ENCODE data around the gene CHD2. TPM values are rescaled to one million over a fixed set of nuclear protein-coding genes. Genes with fewer than 3 reads are reported as not detected.

The CHD2 gene
- total RNA-seq, 1 donor from 2014 or later, result 105 TPM

GRCh38 chr15:92907896-92908712 is 8.0 kb downstream of the CHD2 start:
- Histone ChIP-seq H4K20me1 (ENCODE audit: insufficient read depth, low read length) (peaks cover 50% of the 10 kb centered on the region), H3K27ac (ENCODE audit: low read depth, low read length) (peak overlapping the region; percentile 99), H3K27me3 (ENCODE audit: insufficient read depth, low read length) (no peaks in the 10 kb centered on the region), H3K9ac (ENCODE audit: low read length) (peak overlapping the region; percentile 94), H3K79me2 (ENCODE audit: insufficient read depth, low read length) (peaks cover 98% of the 10 kb centered on the region), H3K36me3 (ENCODE audit: insufficient read depth, low read length) (peaks cover 11% of the 10 kb centered on the region), H3K9me3 (ENCODE audit: insufficient read depth, low read depth, low read length) (no peaks in the 10 kb centered on the region), H3K4me2 (ENCODE audit: low read length) (peak overlapping the region; percentile 91), H3K4me3 (ENCODE audit: insufficient read depth, low read depth, low read length) (peak overlapping the region; percentile 45), H3K4me1 (ENCODE audit: insufficient read depth, low read length) (peaks cover 59% of the 10 kb centered on the region), H2AFZ (ENCODE audit: low read depth, low read length) (no peak overlapping the region)
- TF ChIP-seq CTCF (IDR thresholded peaks at IDR 0.05; ENCODE audit: insufficient read depth, low read depth, low read length) (no peak), EZH2 (IDR thresholded peaks at IDR 0.05; ENCODE audit: insufficient read depth, low read length) (no peak)
- Mint-ChIP-seq H3K4me3 (ENCODE audit: unreplicated experiment) (peak overlapping the region; percentile 69), H3K27ac (ENCODE audit: unreplicated experiment) (peak overlapping the region; percentile 100), H3K27me3 (ENCODE audit: low read depth, unreplicated experiment) (no peaks in the 10 kb centered on the region), H3K36me3 (ENCODE audit: low read depth, unreplicated experiment) (peaks cover 11% of the 10 kb centered on the region), H3K9me3 (ENCODE audit: unreplicated experiment) (no peaks in the 10 kb centered on the region), H3K4me1 (ENCODE audit: low read depth, unreplicated experiment) (peaks cover 69% of the 10 kb centered on the region)
- DNase-seq (ENCODE audit: low read depth) (peak; percentile 91), FAIRE-seq (no peak)

GRCh38 chr15:92908713-92909057 is 8.6 kb downstream of the CHD2 start:
- Mint-ChIP-seq H3K27ac (ENCODE audit: unreplicated experiment) (peak overlapping the region; percentile 100), H3K36me3 (ENCODE audit: low read depth, unreplicated experiment) (peaks cover 11% of the 10 kb centered on the region), H3K27me3 (ENCODE audit: low read depth, unreplicated experiment) (no peaks in the 10 kb centered on the region), H3K4me3 (ENCODE audit: unreplicated experiment) (peak overlapping the region; percentile 69), H3K9me3 (ENCODE audit: unreplicated experiment) (no peaks in the 10 kb centered on the region), H3K4me1 (ENCODE audit: low read depth, unreplicated experiment) (peaks cover 71% of the 10 kb centered on the region)
- peaks cover 63% of the 10 kb centered on the region for H3K4me1 ChIP-seq (ENCODE audit: insufficient read depth, low read length)
- H3K27ac ChIP-seq (ENCODE audit: low read depth, low read length), result peak overlapping the region; percentile 99
- peaks cover 56% of the 10 kb centered on the region for H4K20me1 ChIP-seq (ENCODE audit: insufficient read depth, low read length)
- no peaks in the 10 kb centered on the region for H3K27me3 ChIP-seq (ENCODE audit: insufficient read depth, low read length)
- H3K9ac ChIP-seq (ENCODE audit: low read length), result peak overlapping the region; percentile 69
- H3K4me2 ChIP-seq (ENCODE audit: low read length), result peak overlapping the region; percentile 91
- no peaks in the 10 kb centered on the region for H3K9me3 ChIP-seq (ENCODE audit: insufficient read depth, low read depth, low read length)
- no peak overlapping the region for H2AFZ ChIP-seq (ENCODE audit: low read depth, low read length)
- peak overlapping the region; percentile 45 for H3K4me3 ChIP-seq (ENCODE audit: insufficient read depth, low read depth, low read length)
- DNase-seq (ENCODE audit: low read depth) (no peak), FAIRE-seq (no peak)
- H3K79me2 ChIP-seq (ENCODE audit: insufficient read depth, low read length), result peaks cover 98% of the 10 kb centered on the region
- TF ChIP-seq EZH2 (IDR thresholded peaks at IDR 0.05; ENCODE audit: insufficient read depth, low read length) (no peak), CTCF (IDR thresholded peaks at IDR 0.05; ENCODE audit: insufficient read depth, low read depth, low read length) (no peak)
- H3K36me3 ChIP-seq (ENCODE audit: insufficient read depth, low read length), result peaks cover 11% of the 10 kb centered on the region

Data from astrocyte (in vitro differentiated cells and primary cell).